Measurements from ENCODE around the gene CIB2.

Gene CIB2

DNA sequence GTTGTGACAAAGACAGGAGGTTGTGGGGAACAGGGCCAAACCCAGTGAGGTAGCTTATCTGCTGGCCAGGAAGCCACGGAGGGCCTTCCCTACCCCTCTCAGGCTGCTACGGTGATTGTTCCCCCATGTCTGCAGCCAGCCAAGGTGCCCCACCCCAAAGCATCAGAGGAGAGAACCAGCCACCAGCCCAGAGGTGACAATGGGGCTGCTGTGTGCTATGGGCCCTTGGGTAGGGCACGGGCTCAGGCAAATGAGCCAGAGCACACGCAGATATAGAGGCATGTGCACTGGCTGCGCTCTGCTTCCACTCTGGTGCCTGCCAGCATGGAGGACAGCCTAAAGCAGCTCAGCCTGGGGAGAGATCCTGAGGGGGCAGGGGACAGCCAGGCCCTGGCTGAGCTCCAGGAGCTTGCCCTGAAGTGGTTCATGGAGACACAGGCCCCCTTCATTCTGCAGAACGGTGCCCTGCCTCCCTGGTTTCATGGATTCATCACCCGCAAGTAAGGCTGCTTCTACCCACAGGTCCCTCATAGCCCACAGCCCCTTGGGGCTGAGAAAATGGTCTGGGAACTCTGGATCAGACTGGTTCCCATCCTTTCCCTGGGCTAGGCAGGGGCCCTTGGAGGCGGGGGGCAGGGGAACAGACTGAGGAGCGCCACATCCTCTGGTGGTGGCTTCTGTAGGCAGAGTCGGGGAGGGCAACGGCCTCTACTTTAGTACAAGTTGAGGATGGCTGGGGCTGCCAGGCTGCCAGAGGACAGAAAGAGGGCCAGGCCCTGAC lies 38.8 kb downstream of the CIB2 start, which contains the start of gene SH2D7:
Gene SH2D7, plus strand, starts transcription at position 301 of the 781 bp plus-strand sequence. Its CDS starts 24 bp downstream, at position 325.
- TF ChIP-seq TAF1 (IDR thresholded peaks at IDR 0.05; ENCODE audit: borderline replicate concordance, insufficient read depth, low read length) (no peak), SIN3A (IDR thresholded peaks at IDR 0.05; ENCODE audit: borderline replicate concordance, insufficient read depth, low read length) (no peak), FOXP2 (optimal IDR thresholded peaks at IDR 0.05; ENCODE audit: borderline replicate concordance, extremely low read depth, extremely low read length, insufficient read depth) (no peak), POLR2AphosphoS5 (IDR thresholded peaks at IDR 0.05; ENCODE audit: low read depth, low read length) (no peak)
- TF ChIP-seq, protein P1, sequence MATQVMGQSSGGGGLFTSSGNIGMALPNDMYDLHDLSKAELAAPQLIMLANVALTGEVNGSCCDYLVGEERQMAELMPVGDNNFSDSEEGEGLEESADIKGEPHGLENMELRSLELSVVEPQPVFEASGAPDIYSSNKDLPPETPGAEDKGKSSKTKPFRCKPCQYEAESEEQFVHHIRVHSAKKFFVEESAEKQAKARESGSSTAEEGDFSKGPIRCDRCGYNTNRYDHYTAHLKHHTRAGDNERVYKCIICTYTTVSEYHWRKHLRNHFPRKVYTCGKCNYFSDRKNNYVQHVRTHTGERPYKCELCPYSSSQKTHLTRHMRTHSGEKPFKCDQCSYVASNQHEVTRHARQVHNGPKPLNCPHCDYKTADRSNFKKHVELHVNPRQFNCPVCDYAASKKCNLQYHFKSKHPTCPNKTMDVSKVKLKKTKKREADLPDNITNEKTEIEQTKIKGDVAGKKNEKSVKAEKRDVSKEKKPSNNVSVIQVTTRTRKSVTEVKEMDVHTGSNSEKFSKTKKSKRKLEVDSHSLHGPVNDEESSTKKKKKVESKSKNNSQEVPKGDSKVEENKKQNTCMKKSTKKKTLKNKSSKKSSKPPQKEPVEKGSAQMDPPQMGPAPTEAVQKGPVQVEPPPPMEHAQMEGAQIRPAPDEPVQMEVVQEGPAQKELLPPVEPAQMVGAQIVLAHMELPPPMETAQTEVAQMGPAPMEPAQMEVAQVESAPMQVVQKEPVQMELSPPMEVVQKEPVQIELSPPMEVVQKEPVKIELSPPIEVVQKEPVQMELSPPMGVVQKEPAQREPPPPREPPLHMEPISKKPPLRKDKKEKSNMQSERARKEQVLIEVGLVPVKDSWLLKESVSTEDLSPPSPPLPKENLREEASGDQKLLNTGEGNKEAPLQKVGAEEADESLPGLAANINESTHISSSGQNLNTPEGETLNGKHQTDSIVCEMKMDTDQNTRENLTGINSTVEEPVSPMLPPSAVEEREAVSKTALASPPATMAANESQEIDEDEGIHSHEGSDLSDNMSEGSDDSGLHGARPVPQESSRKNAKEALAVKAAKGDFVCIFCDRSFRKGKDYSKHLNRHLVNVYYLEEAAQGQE (IDR thresholded peaks at IDR 0.05; ENCODE audit: insufficient read depth in 1 of 2, low read depth in 2 of 2, low read length in 2 of 2): no peak

DNA sequence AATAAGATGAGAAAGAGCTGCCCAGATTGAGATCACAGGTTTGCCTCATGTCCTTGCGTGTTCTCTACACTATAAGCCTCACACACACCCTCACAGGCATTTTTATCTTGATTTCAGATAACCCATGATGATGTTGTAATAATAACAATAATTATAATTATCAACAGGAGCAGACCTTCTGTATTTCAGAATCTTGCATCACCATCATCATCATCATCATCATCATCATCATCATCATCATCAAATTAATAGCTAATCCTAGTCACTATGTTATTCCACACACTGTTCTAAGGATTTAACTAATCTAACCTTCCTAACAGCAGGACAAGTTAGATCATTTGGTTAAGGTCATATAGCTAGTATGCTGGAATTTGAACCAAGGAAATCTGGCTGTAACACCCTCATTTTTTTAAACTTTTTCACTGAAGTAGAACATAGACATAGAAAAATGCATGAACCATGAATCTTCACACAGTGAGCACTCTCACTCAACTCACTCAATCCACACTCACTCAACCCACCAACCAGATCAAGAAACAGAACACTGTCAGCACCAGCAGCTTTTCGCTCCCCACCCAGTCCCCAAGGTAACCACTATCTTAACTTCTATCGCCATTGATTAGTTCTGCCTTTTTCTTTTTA lies 40.7 kb downstream of the CIB2 start:
- TF ChIP-seq, protein P1 (IDR thresholded peaks at IDR 0.05; ENCODE audit: insufficient read depth in 1 of 2, low read depth in 2 of 2, low read length in 2 of 2): no peak
- TF ChIP-seq TAF1 (IDR thresholded peaks at IDR 0.05; ENCODE audit: borderline replicate concordance, insufficient read depth, low read length) (no peak), POLR2AphosphoS5 (IDR thresholded peaks at IDR 0.05; ENCODE audit: low read depth, low read length) (no peak), FOXP2 (optimal IDR thresholded peaks at IDR 0.05; ENCODE audit: borderline replicate concordance, extremely low read depth, extremely low read length, insufficient read depth) (no peak), SIN3A (IDR thresholded peaks at IDR 0.05; ENCODE audit: borderline replicate concordance, insufficient read depth, low read length) (no peak)

DNA sequence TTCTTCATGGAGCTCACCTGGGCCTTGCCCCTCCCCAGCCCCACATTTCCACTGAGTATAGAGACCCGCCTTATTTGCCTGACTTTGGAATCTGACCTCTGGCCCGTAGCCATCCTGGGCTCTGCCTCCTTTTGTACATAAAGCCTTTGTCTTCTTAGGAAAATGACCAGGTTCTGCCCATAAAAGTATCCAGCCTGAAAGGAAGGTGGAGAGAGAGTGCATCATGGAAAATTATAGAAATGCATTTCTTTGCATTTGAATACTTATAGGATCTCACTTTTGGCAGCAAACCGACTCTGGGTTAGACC lies 42.5 kb downstream of the CIB2 start:
- TF ChIP-seq, protein P1 (IDR thresholded peaks at IDR 0.05; ENCODE audit: insufficient read depth in 1 of 2, low read depth in 2 of 2, low read length in 2 of 2): no peak
- TF ChIP-seq POLR2AphosphoS5 (IDR thresholded peaks at IDR 0.05; ENCODE audit: low read depth, low read length) (no peak), FOXP2 (optimal IDR thresholded peaks at IDR 0.05; ENCODE audit: borderline replicate concordance, extremely low read depth, extremely low read length, insufficient read depth) (no peak), TAF1 (IDR thresholded peaks at IDR 0.05; ENCODE audit: borderline replicate concordance, insufficient read depth, low read length) (no peak), SIN3A (IDR thresholded peaks at IDR 0.05; ENCODE audit: borderline replicate concordance, insufficient read depth, low read length) (no peak)

DNA sequence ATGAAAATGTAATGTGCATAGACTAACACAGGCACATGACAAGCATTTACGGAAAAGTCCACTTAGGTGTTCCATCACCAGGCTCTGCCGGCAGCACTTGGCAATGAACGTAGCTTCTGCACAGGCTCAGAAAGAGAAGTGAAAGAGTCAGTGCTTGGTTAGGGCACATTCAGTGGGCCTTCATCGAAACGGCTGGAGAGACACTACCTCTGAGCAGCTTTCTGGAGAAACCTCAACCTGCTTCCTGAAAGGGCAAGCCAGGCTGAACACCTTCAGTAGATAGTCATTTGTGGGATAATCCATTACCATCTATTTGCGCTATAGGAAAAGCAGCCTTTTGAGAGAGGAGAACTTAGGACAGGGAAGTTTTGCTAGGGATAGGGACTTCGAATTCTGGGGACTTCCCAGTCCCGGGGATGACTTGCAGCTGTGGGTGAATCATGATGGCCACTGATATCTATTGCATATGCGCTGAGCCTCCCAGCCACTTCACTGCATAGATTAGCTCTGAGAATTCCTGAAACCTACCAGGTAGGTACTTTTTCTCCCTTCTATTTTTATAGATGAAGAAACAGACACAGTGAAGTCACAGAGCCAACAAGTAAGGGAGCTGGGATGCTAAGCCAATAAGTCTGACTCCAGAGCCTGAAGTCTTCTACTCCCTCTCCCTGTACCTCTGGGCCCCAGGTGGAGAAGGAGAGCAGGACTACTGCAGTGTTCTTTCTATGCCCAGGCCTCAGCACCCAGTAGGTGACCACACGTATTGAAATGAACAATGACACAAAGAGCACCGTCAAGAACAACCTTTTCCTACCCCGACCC lies 43.1 kb downstream of the CIB2 start:
- TF ChIP-seq, protein P1 (IDR thresholded peaks at IDR 0.05; ENCODE audit: insufficient read depth in 1 of 2, low read depth in 2 of 2, low read length in 2 of 2): no peak
- TF ChIP-seq SIN3A (IDR thresholded peaks at IDR 0.05; ENCODE audit: borderline replicate concordance, insufficient read depth, low read length) (no peak), TAF1 (IDR thresholded peaks at IDR 0.05; ENCODE audit: borderline replicate concordance, insufficient read depth, low read length) (no peak), POLR2AphosphoS5 (IDR thresholded peaks at IDR 0.05; ENCODE audit: low read depth, low read length) (no peak), FOXP2 (optimal IDR thresholded peaks at IDR 0.05; ENCODE audit: borderline replicate concordance, extremely low read depth, extremely low read length, insufficient read depth) (no peak)

Measured in PFSK-1 (cell line).